Stimulated activated CD8-positive, alpha-beta memory T cell treated with anti-CD3 and anti-CD28 coated beads, Interleukin-4, amount 100 ng/mL, for 4 hours (primary cell): ENCODE measurements around the gene ISM1.

ENCODE experiments used
- DNase-seq, 2 donors: peaks; one replicate each; pipeline ENCODE4 v3.0.0-alpha.2; 2020; ENCODE audit warnings: low read depth in 2 of 2, low spot score in 1 of 2

The ISM1 gene

GRCh38 chr20:13302647-13303450 is 81.8 kb downstream of the ISM1 start:
- DNase-seq, result peak in 1 of 2 donors; percentile 13

- DNase-seq, result no peak
Measured at GRCh38 chr20:13305284-13305683, 84.2 kb downstream of the ISM1 start.

GRCh38 chr20:13307562-13308163 is 86.6 kb downstream of the ISM1 start:
- DNase-seq, result no peak

GRCh38 chr20:13312300-13312699 is 91.2 kb downstream of the ISM1 start:
- DNase-seq, result no peak

GRCh38 chr20:13313201-13313600 is 92.1 kb downstream of the ISM1 start:
- no peak for DNase-seq

GRCh38 chr20:13317439-13317838 is 96.4 kb downstream of the ISM1 start:
- DNase-seq, result no peak

GRCh38 chr20:13318871-13319521 is 97.9 kb downstream of the ISM1 start:
- no peak for DNase-seq

- DNase-seq, result no peak
Measured at GRCh38 chr20:13320702-13321101, 99.6 kb downstream of the ISM1 start.

GRCh38 chr20:13321416-13321815 is 100.3 kb downstream of the ISM1 start:
- DNase-seq, result no peak

GRCh38 chr20:13322198-13322597 is 101.1 kb downstream of the ISM1 start:
- DNase-seq, result no peak

- no peak for DNase-seq
Measured at GRCh38 chr20:13322621-13323020, 101.5 kb downstream of the ISM1 start.

GRCh38 chr20:13325033-13325432 is 104.0 kb downstream of the ISM1 start:
- no peak for DNase-seq

GRCh38 chr20:13325796-13326340 is 104.8 kb downstream of the ISM1 start:
- no peak for DNase-seq

GRCh38 chr20:13331536-13331935 is 110.5 kb downstream of the ISM1 start:
- no peak for DNase-seq

- DNase-seq, result no peak
Measured at GRCh38 chr20:13333036-13333435, 112.0 kb downstream of the ISM1 start.

GRCh38 chr20:13333793-13334192 is 112.7 kb downstream of the ISM1 start:
- no peak for DNase-seq

- no peak for DNase-seq
Measured at GRCh38 chr20:13336308-13337089, 115.4 kb downstream of the ISM1 start.

GRCh38 chr20:13337090-13337784 is 116.2 kb downstream of the ISM1 start:
- no peak for DNase-seq

GRCh38 chr20:13338097-13338661 is 117.1 kb downstream of the ISM1 start:
- DNase-seq, result no peak

GRCh38 chr20:13338999-13339411 is 117.9 kb downstream of the ISM1 start:
- DNase-seq, result no peak
